NK-92 (cell line): Measurements from ENCODE around the gene DNAJC16.
A peak's percentile ranks its signal among the peaks of the same experiment; 100 is the strongest.
"Not testable (repeated sequence)": the region's sequence is repeated elsewhere in the genome, so short reads cannot be mapped to it uniquely, and the experiment has no call there.

Source experiments
- DNase-seq: peaks from one replicate; lab custom pipeline; 2025; ENCODE audit not compliant: unreplicated experiment; lab: John Stamatoyannopoulos, UW

Gene DNAJC16

DNA sequence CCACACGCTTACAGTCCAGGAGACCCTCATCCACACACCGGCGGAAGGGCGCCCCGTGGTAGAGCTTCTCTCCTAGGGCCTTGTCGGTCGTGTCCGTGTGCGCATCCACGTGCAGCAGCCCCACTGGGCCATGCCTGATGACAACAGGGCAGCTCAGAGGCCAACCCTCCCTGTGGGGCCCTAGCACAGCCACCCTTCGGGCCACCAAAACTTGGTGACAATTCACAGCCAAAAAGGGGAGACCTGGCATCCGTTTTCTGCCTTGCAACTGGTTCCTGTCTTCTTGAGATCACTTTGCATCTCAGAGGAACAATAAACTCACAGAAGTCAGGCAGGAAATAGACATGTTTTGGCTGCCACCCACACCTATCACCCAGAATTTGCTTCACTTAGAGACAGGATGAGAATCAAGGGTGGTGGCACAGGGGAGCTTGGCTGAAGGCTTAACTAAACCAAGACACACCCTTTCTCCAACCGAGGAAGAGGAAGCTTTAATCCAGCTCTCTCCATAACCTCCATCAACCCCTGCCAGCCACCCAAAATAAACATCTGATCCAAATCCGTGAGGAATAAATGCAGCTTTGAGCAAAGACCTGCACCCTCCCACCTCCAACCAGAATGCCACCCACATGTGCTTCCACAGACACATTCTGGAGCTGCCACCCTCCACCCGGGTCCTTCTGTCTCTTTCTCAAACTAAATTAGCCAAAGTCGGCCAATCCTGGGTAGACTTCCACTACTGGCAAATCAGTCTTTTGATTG lies 52.5 kb downstream of the DNAJC16 start:
- DNase-seq = no peak

DNA sequence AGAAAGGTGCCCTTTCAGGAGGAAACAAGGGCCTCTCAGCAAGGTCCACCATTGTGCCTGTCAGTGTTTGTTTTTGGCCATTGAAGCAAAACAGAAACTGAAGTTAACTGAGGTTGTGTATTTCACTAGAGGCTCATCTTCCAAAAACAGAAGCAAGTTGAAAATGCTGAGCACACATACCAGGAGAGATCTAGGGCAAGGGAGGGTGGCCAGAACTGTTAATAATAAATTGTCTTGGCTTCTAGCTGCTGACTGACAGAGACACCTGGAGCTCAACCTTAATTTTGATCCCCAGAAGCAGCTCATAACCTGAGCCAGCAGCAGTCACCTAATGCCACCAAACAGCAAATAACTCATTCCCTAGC lies 53.0 kb downstream of the DNAJC16 start:
- DNase-seq = no peak

DNA sequence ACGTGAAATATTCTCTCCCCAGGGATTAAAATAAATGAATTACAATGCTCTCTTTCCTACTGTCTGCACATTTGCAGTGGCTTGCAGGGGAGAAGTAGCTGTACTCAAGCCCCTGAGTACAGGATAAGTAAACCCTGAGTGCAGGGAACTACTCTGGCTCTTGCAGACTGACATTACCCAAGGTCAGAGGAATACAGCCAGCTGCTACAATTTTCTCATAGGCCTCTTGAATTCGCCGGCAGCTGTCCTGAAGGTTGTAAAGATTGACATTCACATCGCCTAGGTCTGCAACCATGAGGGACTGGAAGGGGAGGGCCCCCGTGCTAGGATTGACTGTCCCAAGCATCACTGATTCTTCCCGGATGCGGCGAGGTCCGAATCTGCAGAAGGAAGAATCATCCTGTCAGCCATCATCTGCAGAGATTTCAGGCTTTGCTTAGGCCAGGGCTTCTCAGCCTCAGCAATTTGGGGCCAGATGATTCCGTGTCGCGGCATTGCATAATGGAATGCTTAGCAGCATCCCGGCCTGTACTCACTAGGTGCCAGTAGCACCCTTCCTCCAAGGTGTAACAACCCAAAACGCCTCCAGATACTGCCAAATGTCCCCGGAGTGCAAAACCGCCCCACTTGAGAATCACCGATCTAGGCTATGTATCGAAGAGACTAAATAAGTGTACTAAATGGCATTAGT lies 56.5 kb downstream of the DNAJC16 start:
- DNase-seq = no peak

DNA sequence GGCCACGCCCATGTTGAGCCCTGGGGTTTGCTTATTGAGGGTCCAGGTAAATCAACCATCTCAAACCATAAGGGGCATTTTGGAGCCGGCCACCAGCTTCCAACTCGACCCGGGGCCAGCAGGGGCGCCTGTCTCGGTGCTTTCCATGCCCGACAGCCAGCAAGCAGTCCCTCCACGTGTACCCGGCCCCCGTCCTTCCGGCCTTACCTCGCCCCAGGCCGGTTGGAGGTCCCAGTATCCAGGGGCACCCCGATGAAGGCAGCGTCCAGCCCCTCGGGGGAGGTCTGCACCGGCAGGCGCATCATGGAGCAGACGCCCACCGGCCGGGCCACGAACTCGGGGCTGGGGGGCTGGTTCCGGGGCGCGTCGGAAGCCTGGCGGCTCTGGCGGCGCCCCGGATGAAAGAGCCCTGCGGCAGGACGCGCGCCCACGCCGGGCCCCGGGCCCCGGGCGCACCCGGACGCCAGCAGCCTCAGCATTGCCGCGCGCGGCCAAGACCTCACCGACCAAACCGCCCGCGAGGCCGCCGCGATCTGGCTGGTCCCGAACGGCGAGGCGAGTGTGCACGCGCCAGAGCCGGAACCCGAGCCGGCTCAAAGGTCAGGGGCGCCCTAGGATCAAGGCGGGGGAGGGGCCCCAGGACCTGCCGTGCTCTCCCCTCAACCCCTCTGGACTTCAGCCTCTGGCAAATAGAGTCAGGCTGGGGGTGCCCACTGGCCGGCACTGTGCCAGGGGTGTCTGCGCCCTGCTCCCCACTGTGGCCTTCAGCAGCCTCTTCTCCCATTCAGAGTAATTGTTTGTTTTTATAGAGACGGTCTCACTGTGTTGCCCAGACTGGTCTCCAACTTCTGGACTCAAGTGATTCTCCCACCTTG lies 58.1 kb downstream of the DNAJC16 start, which contains the start of gene AGMAT:
AGMAT (minus strand) TSS at position 563 of the 875 bp plus-strand sequence; CDS start at position 479, 84 bp downstream.
- no peak for DNase-seq

DNA sequence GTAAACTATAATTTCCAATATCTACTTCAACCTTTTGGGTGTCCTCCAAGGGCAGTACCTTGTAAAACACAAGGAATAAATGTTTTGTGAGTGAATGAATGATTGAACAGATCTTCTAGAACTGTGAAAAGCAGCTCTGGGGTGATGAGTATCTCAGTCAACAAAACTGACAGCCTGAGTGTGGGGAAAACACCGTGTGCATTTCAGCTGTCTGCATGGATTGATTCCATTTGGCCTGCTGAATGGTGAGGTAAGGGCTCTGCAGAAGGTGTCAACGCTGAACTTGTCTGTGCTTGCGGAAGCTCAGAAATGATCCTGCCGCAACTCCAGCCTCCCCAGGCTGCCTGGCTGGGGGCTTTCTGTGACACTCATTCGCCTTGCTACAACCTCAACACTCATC lies 65.6 kb downstream of the DNAJC16 start:
- DNase-seq = no peak

DNA sequence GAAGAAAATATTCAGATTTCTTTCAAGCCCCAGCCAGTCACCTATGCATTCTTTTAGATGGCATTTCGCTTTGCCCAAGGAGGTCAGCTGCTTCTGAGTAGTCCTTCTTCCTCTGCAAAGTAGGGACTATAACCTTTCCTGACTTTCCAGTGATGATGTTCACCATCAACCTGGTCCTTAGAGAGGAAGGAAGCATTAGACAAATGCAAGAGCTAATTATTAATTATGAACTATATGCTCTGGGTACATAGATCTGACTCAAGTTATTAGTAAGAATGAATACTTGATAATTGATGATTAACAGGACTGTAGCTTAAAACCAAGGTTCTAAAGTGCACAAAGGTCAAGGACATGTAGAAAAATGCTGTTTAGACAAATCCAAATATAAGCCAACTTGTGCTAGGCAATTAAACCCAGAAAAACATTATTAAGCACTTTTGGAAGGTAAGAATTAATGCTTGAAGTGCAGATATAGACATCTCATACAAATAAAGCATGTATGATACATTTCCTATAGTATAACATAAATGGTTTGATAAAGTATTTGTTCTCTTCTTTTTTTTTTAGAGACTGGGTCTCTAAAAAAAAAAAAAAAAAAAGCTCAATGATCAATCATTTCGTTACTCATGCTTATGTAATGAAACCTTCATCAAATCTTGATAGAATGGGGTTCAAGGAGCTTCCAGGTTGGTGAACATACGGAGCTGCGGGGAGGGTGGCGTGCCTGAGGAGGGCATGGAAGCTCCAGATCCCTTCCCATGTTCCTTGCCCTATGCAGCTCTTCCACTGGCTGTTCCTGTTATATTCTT lies 69.4 kb downstream of the DNAJC16 start:
- no peak for DNase-seq

DNA sequence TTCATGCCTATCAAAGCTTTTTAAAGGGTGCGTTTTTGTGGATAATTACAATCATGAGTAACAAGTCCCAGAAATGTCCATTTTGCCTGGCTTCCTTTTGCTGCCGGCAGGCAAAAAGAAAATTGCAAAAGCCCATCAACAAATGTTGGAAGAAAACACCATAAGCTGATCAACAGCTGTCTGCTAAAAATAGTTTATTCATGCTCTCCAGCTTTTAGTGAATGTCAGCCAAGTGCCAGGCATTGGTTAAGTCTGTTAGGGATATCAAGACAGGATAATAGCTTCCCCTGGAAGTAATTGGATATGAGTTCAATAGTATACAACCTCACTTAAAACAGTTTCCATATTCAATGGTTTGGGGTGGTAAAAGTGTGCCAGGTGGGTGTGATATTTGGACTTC lies 71.8 kb downstream of the DNAJC16 start:
- DNase-seq = no peak

DNA sequence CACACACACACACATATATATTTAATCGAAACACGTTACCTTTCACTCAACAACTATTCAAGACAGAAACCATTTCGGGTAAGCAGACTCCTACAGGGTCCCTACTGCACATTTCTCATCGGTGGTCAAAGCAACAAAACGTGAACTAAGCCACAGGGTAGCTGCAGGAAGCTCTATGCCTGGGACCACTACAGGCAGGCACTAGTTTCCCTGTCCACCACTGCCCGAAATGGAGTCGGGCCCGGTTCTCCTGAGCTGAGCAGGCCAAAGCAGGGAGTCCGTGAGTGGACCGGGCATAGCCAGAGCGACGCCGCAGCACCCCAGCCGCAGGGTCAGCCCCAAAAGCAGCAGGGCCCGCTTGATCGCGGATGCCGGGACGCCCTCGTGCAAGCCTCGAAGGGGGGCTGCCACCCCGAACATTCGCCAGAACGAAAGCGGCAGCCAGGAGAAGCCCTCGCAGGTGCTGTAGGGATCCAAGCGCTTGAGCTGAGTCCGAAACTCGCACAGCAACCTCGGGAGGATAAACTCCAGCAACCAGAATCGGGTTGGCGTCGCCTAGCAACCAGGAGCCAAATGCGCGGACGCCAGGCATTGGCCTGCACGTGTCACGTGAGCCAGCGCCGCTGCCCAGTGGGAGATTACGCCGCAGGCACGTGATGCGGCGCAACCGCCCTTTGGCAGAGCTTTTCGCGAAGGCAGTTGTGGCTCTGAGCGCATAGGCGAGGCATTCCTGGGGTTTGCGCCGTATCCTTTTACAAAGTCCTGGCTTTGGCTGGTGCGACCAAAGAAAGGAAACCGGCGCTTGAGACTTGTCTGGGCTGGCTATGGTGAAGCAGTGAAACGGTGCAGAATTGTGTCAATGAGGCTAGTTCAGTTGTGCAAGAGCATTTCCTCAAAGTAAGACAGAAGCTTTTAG lies 76.7 kb downstream of the DNAJC16 start:
- DNase-seq = peak; percentile 46

DNA sequence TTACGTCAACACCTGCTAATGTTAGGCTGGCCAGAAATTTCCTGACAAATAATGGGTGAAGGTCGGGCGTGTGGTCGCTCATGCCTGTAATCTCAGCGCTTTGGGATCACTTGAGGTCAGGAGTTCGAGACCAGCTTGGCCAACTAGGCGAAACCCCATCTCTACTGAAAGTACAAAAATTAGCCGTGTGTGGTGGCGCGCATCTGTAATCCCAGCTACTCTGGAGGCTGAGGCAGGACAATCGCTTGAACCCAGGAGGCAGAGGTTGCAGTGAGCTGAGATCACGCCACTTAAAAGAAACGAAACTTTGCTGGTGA lies 77.3 kb downstream of the DNAJC16 start:
- not testable (repeated sequence) for DNase-seq

DNA sequence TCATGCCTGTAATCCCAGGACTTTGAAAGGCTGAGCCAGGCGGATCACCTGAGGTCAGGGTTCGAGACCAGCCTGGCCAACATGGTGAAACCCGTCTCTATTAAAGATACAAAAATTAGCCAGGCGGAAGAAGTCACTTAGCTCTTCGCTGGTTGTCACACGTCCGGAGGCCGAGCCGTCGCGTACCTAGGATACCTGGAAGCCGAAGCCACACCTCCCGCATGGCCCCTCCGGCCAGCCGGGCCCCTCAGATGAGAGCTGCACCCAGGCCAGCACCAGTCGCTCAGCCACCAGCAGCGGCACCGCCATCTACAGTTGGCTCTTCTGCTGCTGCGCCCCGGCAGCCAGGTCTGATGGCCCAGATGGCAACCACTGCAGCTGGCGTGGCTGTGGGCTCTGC lies 77.8 kb downstream of the DNAJC16 start:
- not testable (repeated sequence) for DNase-seq

DNA sequence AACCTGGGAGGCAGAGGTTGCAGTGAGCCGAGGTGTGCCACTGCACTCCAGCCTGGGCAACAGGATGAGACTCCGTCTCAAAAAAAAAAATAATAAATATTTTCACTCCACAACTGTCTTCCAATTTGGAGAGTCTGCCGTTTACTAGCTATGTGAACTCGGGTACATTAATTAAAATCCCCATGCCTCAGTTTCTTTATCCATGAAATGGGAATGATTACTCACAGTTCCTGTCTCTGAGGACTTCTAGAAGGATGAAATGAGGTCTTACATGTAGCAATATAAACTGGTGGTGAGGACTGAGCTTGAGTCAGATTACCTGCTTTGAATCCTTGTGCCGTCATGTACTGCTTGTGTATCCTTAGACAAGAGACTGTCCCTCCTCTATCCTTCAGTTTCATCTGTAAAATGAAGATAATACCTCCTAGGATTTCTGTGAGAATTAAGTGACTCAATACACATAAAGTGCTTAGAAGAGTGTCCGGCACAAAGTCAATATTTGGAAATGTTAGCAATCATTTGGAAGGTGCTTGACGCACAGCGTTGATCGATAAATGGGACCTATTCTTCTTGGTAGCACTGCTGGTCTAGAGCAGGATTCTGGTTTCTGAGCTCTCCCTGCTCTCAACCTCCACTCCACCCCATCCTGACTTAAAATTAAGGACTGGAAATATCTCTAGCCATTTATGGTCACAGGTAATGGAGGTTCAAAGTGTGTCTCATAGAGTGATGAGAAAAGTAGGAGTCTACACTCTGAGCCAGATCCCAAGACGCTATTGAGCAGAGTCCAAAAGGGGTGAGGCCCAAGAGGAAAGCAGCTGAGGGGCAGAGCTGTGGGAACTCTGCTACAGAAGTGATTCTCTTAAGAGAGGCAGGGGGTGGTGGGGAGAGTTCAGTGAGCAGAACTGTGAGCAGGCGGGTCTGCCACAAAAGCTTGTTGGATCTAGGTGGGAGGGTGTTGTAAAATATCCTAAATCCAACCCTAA lies 79.0 kb downstream of the DNAJC16 start:
- DNase-seq = no peak

DNA sequence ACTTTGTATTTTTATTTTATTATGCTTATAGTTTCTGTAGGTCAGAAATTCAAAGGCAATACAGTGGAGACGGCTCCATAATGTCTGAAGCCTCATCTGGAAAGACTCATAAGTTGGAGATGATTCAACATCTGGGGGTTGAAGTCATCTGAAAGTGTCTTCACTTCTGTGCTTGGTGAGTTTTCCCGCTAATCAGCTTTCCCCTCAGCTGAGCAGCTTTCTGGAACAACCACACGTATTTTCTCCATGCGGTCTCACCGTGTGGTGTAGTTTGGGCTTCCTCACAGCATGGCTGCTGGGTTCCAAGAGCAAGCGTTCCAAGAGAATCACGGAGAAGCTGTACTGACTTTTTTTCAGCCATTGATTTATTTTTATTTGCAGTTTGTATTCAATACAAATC lies 83.0 kb downstream of the DNAJC16 start:
- DNase-seq = no peak

DNA sequence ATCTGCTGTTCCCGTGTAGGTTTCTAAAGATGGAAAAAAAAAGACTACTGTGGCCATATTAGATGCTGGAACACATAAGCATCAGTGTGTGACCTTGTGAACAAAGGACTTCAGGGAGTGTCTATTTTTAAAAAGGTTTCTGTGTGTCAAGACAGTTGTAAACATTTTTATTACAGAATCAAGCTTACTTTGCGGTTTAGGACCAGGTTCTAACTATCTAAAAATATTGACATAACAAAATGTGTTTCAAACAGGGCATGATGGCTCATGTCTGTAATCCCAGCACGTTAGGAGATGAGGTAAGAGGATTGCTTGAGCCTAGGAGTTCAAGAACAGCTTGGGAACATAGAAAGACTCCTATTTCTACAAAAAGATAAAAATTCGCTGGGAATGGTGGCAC lies 83.5 kb downstream of the DNAJC16 start:
- no peak for DNase-seq

DNA sequence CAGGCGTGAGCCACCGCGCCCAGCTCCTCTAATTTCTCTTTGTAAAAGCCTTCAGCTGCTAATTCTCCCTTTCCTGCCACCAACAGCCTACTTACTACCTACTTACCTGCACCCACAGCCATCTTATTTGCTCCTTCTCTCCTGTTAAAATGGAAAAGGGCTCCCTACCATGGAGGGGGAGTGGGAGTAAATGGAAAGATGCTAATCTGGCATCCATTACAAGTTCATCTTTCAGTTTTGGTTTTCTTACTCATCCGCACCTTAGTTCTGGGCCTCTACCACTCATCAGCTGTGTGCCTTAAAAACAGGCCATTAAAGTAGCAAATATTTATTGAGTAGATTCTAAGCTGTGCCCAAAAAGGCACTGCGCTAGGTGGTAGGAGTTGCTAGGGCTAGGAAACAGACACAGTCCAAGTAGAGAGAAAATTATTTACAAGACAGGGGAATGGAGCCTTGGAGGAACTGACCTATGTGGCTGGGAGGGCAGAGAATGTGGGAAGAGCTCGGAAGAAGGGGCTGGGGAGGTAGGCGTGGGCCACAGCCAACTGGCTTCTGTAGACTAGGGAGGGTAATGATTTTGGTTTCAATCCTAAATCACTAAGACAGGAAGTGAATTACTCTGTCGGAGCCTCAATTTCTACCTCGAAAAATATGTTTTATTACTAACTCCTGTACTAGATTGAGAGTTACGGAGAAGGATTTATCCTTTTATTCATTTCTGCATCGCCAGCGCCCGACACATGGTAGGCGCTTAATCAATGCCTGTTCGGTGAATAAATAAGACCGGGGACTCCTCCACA lies 89.9 kb downstream of the DNAJC16 start:
- no peak for DNase-seq

DNA sequence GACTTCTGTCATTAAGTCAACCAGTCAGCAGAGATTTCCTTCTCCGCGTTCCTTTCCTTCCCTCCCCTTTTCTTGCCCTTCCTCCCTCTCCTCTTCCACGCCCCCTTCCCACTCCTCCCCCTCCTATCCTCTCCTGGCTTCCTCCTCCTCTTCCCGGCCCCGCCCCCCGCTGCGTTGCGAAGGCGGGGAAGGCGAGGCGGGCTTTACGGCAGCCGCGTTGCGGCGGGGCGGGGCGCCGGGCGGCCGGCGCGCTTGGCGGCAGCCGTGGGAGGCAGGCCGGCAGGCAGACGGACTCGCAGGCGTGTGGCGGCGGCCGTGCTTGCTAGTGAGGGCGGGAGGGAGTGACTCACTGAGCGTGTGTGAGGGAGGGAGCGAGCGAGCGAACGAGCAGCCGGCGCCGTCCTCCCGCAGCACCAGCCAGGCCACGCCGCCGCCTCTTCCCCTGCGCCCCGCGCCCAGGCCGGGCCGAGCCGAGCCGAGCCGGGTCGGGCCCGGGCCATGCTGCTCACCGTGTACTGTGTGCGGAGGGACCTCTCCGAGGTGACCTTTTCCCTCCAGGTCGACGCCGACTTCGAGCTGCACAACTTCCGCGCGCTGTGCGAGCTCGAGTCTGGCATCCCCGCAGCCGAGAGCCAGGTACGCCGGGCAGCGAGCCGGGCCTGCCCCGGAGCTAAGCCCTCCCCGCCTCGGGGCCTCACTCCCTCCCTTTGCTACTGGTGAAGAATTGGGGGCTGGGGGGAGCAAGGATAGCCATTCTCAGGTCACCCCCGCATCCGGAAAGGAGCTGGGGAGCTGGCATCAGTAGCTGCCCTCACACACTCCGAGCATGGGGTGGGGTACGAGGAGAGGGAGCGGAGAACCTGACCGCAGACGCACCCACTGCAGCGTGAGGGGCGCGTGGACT lies 90.8 kb downstream of the DNAJC16 start, which contains the start of gene DDI2:
DDI2 (plus strand) TSS at position 286 of the 904 bp plus-strand sequence; CDS start at position 499, 213 bp downstream.
- peak; percentile 78 for DNase-seq

DNA sequence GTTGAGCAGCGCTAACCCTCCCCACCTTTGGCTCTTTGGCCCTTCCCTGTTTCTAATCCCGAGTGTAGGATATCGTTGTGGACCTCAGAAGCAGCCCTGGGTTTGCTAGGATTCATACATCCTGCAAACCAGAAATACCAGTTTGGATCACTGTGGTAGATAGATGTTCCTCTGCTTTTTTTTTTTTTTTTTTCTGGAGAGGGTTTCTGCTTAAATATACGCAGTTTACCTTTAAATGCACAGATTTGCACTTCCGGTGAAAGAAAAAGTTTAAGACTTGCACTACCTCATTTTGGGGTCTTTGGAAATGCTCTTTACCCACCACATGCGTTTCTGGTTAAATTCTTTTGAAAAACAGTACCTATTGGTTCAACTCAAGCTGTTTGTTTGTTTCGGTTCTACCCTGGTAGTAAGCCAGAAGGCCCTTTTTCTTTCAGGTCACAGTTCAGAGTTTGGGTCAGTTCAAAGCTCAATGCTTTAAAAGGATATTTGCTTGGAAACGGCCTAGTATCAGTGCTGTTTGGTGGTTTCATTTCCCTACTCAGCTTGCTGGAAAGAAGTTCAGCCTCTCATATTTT lies 91.5 kb downstream of the DNAJC16 start:
- DNase-seq = no peak
